GM12874 (cell line): Measurements from ENCODE around the gene PAQR7.

Experiments used
- TF ChIP-seq, protein P1 (sequence below): IDR thresholded peaks from 2 replicates; pipeline ENCODE4 v1.5.1; 2011; ENCODE audit warnings: low read depth, mild to moderate bottlenecking, control low read depth, low read length, moderate library complexity; ENCODE audit not compliant: insufficient read depth

PAQR7 gene

GRCh38 chr1:25871086-25871703 lies 4.3 kb downstream of the PAQR7 start:
- TF ChIP-seq, protein P1, sequence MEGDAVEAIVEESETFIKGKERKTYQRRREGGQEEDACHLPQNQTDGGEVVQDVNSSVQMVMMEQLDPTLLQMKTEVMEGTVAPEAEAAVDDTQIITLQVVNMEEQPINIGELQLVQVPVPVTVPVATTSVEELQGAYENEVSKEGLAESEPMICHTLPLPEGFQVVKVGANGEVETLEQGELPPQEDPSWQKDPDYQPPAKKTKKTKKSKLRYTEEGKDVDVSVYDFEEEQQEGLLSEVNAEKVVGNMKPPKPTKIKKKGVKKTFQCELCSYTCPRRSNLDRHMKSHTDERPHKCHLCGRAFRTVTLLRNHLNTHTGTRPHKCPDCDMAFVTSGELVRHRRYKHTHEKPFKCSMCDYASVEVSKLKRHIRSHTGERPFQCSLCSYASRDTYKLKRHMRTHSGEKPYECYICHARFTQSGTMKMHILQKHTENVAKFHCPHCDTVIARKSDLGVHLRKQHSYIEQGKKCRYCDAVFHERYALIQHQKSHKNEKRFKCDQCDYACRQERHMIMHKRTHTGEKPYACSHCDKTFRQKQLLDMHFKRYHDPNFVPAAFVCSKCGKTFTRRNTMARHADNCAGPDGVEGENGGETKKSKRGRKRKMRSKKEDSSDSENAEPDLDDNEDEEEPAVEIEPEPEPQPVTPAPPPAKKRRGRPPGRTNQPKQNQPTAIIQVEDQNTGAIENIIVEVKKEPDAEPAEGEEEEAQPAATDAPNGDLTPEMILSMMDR, result no peak

DNA sequence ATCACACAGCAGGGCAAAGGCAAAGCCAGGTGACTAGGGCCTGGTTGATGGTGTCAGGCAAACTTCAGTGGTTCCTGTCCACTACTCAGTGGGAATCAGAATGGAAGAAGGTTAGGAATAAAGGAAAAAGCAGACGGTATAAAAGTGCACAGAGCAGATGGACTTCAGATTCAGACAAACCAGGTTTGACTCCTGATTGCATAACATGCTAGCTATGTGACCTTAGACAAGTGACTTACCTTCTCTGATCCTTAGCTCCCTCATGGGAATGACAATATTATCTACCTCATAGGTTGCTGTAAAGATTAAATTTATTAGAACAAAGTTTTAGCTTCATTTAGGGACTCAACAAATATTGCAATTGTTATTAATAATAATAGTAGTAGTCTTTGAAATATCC lies 4.9 kb downstream of the PAQR7 start:
- TF ChIP-seq, protein P1, result no peak

DNA sequence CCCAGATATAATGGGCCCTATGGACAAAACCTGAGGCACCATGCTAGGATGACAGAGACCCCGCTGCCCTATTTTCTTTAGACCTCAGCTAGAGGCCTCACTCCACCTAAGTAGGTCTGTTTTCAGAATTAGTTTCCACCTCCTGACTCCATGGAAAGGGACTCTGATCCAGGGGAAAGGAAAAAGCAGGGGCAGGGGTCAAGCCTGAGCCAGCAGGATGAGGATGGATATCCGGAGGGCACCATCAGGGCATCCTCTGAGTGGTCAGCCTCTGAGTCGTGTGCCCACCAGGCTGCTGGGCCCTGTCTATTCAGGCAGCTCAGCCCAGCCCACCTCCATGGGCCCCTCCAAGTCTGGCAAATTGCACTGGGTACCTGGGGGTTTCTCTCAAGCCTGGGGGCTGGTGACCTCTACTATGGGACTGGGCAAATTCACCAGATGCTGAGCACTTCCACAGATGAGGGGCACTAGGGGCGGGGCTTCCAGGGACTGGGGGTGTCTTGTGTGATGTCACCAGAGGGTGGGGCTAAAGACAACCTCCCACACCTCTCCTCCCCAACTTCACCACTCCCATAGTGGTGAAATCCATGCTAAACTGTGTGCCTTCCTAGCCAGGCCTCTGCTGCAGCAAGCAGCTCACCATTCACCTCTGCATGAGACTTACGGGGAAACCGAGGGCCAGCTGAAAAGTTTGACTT lies 5.5 kb downstream of the PAQR7 start:
- TF ChIP-seq, protein P1, result no peak

DNA sequence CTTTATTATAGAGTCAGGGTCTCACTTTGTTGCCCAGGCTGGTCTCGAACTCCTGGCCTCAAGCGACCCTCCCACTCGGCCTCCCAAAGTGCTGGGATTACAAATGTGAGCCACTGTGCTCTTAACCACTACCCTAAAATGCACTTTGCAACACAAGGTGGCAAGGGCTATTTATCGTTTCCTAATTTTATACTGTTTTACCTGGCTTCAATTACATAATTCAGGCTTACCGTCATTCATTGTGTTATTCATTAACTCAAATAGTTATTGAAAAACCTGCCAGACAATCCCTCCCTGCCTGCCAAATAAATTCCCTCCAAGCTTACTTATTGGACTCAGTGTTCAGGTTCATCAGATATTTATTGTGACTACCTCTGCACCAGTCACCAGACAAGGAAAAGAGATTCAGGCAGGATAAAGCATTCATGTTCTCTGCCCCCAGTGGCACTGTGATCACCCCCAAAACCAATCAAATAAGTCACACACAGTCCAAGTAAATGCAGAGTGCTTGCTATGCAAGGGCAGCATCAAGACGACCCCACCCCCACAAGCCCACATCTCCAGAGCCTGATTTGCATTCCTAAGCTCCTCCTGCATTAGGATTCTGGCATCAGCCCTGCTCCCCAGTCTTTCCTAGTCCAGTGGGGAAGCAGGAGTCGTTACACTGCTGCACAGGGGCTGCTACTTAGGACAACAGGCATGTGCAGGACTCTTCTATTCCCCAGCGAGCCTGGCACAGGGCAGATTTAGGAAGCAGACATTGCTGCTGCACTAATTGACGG lies 8.1 kb downstream of the PAQR7 start:
- TF ChIP-seq, protein P1, result no peak

- TF ChIP-seq, protein P1, result no peak
Measured at GRCh38 chr1:25866288-25866687, 9.2 kb downstream of the PAQR7 start.

DNA sequence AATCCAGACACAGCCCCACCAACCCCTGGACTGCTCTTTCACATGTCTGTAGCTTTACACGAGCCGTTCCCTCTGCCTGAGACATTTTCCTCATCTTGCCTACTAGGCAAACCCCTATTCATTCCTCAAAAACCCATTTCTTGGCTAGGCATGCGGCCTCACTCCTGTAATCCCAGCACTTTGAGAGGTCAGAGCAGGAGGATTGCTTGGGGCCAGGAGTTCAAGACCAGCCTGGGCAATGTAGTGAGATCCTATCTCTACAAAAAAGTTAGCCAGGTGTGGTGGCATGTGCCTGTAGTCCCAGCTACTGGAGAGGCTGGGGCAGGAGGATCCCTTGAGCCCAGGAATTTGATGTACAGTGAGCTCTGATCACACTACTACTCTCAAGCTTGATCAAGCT lies 11.1 kb downstream of the PAQR7 start:
- TF ChIP-seq, protein P1, result no peak

DNA sequence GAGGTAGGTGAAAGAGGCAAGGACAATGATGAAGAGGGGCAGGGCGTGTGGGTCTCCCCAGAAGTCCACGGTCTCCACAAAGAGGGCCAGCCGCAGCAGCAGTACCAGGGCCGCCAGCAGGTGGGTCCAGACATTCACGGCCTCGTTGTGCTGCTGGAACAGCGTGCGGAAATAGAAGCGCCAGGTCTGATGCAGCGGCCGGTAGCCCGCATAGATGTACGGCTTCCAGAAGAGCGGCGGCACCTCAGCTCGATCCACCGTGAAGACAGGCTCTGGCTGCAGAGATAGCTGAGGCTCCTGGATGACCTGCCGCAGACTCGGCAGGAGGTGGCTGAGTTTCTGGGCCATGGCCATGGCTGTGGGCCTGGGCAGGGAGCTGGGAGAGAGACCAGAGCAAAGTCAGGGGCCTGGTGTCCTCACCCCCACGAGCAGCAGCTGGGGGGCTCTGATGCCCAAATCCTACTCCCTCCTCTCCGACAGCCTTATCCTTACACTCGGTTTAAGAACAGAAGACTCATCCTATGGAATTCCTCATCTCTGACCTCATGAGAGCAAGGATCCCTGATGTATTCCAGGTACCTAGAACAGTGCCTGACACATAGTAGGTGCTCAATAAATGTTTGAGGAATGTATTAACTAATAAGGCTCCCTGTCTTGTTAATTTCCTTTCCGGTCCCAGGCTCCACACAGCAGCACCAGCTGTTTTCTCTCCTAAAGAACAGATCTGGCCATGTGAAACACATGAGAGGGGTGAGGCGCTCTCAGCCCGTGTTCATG lies 11.8 kb downstream of the PAQR7 start:
- TF ChIP-seq, protein P1, result no peak
